ENCODE data around the gene SLC37A3.
"Not testable (repeated sequence)": the region's sequence is repeated elsewhere in the genome, so short reads cannot be mapped to it uniquely, and the experiment has no call there.

The SLC37A3 gene, protein sequence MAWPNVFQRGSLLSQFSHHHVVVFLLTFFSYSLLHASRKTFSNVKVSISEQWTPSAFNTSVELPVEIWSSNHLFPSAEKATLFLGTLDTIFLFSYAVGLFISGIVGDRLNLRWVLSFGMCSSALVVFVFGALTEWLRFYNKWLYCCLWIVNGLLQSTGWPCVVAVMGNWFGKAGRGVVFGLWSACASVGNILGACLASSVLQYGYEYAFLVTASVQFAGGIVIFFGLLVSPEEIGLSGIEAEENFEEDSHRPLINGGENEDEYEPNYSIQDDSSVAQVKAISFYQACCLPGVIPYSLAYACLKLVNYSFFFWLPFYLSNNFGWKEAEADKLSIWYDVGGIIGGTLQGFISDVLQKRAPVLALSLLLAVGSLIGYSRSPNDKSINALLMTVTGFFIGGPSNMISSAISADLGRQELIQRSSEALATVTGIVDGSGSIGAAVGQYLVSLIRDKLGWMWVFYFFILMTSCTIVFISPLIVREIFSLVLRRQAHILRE

DNA sequence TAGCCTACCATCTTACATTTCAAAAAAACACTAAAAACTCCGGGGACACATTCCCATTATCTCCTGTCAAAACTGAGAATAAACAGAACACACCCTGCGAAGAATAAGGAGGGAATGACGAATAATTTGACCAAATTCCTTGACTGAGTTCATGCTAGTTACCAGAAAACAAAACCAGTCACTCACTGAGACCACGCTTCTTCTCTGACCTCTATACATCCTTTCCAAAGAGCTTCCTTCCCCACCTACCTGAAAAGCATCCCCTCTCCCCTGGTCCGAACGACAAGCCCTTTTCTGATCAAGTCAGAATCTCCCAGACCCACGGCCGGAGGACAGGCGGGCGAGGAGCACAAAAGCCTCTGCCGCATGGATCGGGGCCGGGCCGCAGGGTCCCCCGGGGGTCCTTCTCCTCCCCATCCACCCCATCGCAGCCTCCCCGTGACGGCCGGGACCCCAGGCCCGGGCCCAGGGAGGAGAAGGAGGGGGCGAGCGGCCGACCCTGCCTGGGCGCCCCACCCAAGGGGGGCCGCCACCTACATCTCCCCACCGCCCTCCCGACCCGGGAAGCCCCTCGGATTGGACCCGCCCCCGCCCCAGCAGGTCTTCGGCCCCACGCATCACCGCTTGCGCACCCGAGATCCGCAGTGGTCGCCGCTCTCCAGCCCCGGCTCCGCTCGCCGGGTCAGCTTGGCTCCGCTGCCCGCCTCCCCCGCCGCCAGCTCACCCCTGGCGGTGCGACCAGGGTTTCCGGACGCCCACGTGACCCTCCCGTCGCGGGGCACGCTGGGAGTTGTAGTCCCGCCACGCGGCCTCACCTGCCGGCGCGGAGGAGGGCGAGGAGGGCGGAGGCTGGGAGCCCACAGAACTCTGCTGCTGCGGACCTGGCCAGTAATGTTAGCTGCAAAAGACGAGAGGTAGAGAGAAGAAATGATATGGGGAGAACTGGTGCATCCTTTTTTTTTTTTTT lies at the start of gene SLC37A3:
Gene SLC37A3, minus strand, starts transcription at position 747 of the 967 bp plus-strand sequence. CDS start 16,004 bp downstream, outside the sequence.
- Mint-ChIP-seq H3K27me3 (peaks cover 26% of the 10 kb centered on the region), H3K36me3 (ENCODE audit: low read depth) (peaks cover 6% of the 10 kb centered on the region), H3K27ac (peak within 1 kb of the TSS; percentile 80), H3K4me3 (peak within 1 kb of the TSS; percentile 92), H3K4me1 (ENCODE audit: low read depth) (peaks cover 23% of the 10 kb centered on the region), H3K9me3 (no peaks in the 10 kb centered on the region)
- intact Hi-C loops (cut with micrococcal nuclease), result no loop called here

DNA sequence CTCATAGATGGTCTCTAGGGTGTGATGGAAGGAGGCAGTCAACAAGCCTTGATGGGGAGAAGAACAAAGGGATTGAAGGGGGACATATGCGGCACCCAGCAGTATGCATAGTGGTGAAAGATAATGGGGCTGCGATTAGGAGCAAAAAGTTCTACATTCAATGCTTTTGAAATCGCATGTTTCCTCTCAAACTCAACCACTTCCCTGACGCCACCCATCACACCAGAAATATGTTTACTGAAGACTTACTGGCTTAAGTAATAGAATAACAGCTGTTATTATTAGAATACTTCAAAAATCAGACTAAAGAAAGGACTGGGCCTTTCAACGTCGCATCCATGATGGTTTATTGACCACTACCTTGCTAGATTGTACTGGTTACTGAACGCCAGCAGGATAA lies 49.5 kb upstream of the SLC37A3 start:
- Mint-ChIP-seq H3K27me3 (no peaks in the 10 kb centered on the region), H3K27ac (peak overlapping the region; percentile 24), H3K9me3 (no peaks in the 10 kb centered on the region), H3K36me3 (ENCODE audit: low read depth) (peaks cover 23% of the 10 kb centered on the region), H3K4me3 (no peak overlapping the region), H3K4me1 (ENCODE audit: low read depth) (peaks cover 11% of the 10 kb centered on the region)
- intact Hi-C loops (cut with micrococcal nuclease), result no loop called here

DNA sequence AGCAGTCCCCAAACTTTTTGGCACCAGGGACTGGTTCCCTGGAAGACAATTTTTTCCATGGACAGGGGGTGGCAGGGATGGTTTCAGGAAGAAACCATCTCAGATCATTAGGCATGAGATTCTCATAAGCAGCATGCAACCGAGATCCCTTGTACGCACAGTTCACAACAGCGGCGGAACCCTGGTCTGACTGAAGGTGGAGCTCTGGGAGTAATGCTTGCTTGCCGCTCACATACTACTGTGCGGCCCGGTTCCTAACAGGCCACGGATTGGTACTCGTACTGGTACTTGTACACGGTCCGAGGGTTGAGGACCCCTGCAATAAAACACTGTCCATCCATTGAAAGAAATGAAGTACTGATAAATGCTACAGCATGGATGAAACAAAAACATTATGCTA lies 48.1 kb upstream of the SLC37A3 start:
- no peak overlapping the region for H3K27ac Mint-ChIP-seq
- H3K4me1 Mint-ChIP-seq (ENCODE audit: low read depth), result peaks cover 6% of the 10 kb centered on the region
- H3K36me3 Mint-ChIP-seq (ENCODE audit: low read depth), result peaks cover 10% of the 10 kb centered on the region

DNA sequence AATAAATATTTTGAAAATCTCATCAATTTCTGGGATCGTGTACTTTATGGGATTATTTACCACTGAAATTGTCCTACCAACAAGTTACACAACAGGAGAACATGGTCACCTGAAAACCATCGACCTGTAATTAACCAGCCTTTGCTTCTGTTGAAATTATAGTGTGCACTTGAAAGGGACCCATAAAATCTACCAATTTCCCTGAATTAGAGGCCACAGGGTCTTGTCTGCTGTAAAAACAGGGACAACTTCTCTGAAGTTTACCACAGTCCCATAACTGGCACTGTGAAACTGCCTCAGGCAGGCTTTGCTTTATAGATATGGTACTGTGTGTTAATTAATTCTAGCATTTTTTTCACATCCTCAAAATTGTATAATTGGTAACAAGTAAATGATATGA lies 43.2 kb upstream of the SLC37A3 start:
- no peak overlapping the region for H3K4me3 Mint-ChIP-seq
- no peak overlapping the region for H3K27ac Mint-ChIP-seq
- intact Hi-C loops (cut with micrococcal nuclease), result no loop called here
- H3K27me3 Mint-ChIP-seq, result peaks cover 6% of the 10 kb centered on the region
- H3K36me3 Mint-ChIP-seq (ENCODE audit: low read depth), result peaks cover 5% of the 10 kb centered on the region
- no peaks in the 10 kb centered on the region for H3K4me1 Mint-ChIP-seq (ENCODE audit: low read depth)
- no peaks in the 10 kb centered on the region for H3K9me3 Mint-ChIP-seq

More for the DNA sequence above, 48.1 kb upstream of the SLC37A3 start:
- H3K27me3 Mint-ChIP-seq, result no peaks in the 10 kb centered on the region
- H3K9me3 Mint-ChIP-seq, result no peaks in the 10 kb centered on the region
- no peak overlapping the region for H3K4me3 Mint-ChIP-seq
- intact Hi-C loops (cut with micrococcal nuclease), result no loop called here

DNA sequence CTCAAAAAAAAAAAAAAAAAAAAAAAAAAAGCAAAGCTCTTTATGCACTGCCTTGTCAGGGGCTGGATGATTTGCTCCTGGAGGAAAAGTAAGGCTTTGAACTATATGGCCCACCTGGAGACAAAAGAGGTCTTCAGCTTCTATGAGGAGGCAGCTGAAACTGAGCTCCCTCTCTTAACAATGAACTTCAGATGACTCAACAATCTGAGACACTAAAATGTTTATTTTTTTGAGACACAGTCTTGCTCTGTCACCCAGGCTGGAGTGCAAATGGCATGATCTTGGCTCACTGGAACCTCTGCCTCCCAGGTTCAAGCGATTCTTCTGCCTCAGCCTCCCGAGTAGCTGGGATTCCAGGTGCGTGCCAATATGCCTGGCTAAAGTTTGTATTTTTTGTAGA lies 42.3 kb upstream of the SLC37A3 start:
- Mint-ChIP-seq H3K9me3 (no peaks in the 10 kb centered on the region), H3K27ac (no peak overlapping the region), H3K4me3 (no peak overlapping the region), H3K27me3 (peaks cover 13% of the 10 kb centered on the region), H3K36me3 (ENCODE audit: low read depth) (peaks cover 5% of the 10 kb centered on the region), H3K4me1 (ENCODE audit: low read depth) (no peaks in the 10 kb centered on the region)
- intact Hi-C loops (cut with micrococcal nuclease), result no loop called here

DNA sequence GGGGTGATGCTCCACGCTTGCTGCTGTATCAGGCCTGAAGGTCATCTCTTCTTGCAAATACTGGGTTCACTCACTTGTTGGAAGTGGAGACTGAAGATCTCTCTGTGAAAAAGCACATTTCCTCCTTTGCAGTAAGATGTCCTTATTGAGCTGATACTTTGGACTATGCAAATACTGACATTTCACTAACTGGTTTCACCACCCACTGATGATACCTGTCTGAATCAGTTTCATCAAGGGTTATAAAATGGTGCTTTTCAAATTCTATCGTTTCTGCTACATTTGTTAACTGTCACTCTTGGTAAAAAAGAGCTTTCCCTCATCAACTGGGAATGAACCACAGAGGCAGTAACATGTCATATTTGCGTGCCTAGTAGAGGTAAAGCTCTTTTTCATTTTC lies 41.0 kb upstream of the SLC37A3 start:
- Mint-ChIP-seq H3K27ac (no peak overlapping the region), H3K36me3 (ENCODE audit: low read depth) (no peaks in the 10 kb centered on the region)
- intact Hi-C loops (cut with micrococcal nuclease), result no loop called here

DNA sequence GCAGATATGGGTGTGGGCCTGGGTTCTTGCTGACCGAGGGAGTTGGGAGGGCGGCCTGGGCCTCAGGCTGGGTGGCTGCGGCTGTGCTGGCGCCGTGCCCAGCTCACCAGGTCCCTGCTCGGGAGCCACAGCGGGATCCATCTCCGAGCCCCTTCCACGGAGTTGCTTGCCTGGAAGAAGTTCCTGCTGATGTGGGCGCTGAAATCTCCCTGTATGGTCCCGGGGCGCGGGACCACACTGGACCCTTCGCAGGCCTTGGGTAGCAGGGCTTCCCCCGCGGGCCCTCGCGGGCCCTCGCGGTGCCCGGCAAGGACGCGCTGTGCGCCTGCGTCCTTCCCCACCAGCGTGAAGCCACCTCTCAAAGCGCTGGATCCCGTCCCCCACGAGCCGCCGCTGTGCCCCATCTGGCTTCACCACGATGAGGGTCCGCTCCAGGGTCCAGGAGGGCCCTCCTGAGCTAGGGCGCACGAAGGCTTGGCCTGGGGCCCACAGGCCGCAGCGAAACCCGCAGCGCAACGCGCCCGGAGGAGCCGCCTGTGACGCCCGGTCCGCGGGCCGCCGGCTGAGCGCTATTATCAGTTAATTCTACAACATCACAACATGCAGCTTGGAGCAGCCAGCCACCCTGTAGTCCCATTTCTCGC lies 37.0 kb upstream of the SLC37A3 start:
- no peak overlapping the region for H3K27ac Mint-ChIP-seq
- H3K36me3 Mint-ChIP-seq (ENCODE audit: low read depth), result no peaks in the 10 kb centered on the region
- intact Hi-C loops (cut with micrococcal nuclease), result no loop called here
- H3K27me3 Mint-ChIP-seq, result peaks cover 26% of the 10 kb centered on the region
- no peaks in the 10 kb centered on the region for H3K9me3 Mint-ChIP-seq
- no peak overlapping the region for H3K4me3 Mint-ChIP-seq
- no peaks in the 10 kb centered on the region for H3K4me1 Mint-ChIP-seq (ENCODE audit: low read depth)

More for the DNA sequence above, 41.0 kb upstream of the SLC37A3 start:
- Mint-ChIP-seq H3K27me3 (peaks cover 22% of the 10 kb centered on the region), H3K4me3 (no peak overlapping the region), H3K4me1 (ENCODE audit: low read depth) (no peaks in the 10 kb centered on the region), H3K9me3 (no peaks in the 10 kb centered on the region)

DNA sequence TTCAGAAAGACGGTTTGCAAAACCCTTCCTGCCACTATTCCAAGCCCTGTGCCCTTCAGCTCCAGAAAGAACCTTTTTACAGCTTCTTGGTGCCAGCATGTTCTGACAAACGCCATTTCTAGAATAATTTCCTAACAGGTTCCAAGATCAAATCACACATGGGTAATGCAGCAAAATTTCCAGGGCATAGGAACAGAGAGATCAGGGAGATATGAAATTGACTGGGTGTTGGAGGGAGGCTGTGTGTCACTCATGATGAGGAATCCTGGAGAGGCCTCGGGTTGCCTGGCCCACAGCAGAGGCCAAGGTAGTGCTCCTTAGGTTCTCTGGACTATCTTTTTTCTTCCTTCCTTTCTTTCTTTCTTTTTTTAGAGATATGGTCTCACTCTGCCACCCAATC lies 35.1 kb upstream of the SLC37A3 start:
- Mint-ChIP-seq H3K4me1 (ENCODE audit: low read depth) (peaks cover 4% of the 10 kb centered on the region), H3K36me3 (ENCODE audit: low read depth) (no peaks in the 10 kb centered on the region), H3K27me3 (peaks cover 33% of the 10 kb centered on the region), H3K27ac (no peak overlapping the region), H3K4me3 (no peak overlapping the region), H3K9me3 (no peaks in the 10 kb centered on the region)
- intact Hi-C loops (cut with micrococcal nuclease), result no loop called here

DNA sequence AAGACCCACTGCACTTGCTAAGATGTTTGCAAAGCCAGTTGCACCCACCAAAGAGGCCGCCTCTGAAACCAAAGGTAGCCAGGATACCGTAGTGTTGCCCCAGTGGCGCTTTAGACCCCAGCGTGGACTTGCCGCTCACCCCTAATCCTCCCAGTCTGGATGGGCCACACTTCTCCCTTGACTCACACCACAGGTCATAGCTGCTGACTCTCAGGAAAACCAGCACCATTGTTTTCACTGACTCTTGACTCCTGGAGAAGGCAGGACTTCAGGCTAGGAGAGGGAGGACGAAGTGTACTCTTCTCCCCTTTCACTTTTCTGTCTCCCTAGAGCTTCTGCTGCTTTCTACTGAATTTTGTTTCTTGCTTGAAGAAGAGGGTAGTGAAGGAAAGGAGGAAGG lies 27.8 kb upstream of the SLC37A3 start:
- Mint-ChIP-seq H3K27ac (no peak overlapping the region), H3K4me3 (no peak overlapping the region), H3K9me3 (no peaks in the 10 kb centered on the region), H3K27me3 (peaks cover 24% of the 10 kb centered on the region), H3K36me3 (ENCODE audit: low read depth) (no peaks in the 10 kb centered on the region), H3K4me1 (ENCODE audit: low read depth) (peaks cover 5% of the 10 kb centered on the region)
- intact Hi-C loops (cut with micrococcal nuclease), result no loop called here

DNA sequence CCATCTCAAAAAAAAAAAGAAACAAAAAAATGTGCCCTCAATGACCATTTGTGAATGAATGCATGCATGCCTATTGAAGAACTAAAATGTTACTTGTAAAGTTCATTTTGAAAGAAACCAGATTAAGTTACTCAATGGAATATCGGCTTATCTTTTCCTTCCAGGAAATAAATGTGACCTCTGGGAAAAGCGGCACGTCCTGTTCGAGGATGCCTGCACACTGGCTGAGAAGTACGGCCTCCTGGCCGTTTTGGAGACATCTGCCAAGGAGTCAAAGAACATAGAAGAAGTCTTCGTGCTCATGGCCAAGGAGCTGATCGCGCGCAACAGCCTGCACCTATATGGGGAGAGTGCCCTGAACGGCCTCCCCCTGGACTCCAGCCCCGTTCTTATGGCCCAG lies 27.4 kb upstream of the SLC37A3 start:
- Mint-ChIP-seq H3K4me1 (ENCODE audit: low read depth) (peaks cover 5% of the 10 kb centered on the region), H3K27me3 (peaks cover 22% of the 10 kb centered on the region), H3K4me3 (no peak overlapping the region), H3K36me3 (ENCODE audit: low read depth) (no peaks in the 10 kb centered on the region), H3K9me3 (no peaks in the 10 kb centered on the region), H3K27ac (no peak overlapping the region)
- intact Hi-C loops (cut with micrococcal nuclease), result no loop called here

DNA sequence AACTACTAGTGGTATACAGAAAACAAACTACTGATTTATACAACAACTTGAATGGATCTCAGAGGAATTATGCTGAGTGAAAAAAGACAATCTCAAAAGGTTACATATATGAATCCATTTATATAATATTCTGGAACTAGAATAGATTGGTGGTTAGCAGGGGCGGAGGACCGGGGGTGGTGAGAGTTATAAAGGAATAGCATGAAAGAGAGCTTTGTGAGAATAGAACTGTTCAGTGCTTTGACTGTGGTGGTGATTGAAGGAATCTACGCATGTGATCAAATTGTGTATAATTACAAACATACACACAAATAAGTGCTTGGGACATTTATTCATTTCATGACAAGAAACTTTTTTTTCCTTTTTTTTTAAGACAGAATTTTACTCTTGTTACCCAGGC lies 25.2 kb upstream of the SLC37A3 start:
- no peaks in the 10 kb centered on the region for H3K36me3 Mint-ChIP-seq (ENCODE audit: low read depth)
- intact Hi-C loops (cut with micrococcal nuclease), result no loop called here

DNA sequence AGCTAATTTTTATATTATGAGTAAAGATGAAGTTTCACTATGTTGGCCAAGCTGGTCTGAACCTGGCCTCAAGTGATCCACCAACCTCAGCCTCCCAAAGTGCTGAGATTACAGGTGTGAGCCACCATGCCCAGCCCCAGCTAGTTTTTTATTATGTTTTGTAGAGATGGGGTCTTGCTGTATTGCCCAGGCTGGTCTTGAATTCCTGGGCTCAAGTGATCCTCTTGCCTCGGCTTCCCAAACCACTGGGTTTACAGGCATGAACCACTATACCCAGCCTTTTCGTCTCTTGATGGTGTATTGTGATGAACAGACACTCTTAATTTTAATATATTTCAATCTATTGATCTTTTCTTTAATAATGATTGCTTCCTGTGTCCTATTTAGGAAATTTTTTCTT lies 23.2 kb upstream of the SLC37A3 start:
- peaks cover 21% of the 10 kb centered on the region for H3K27me3 Mint-ChIP-seq
- intact Hi-C loops (cut with micrococcal nuclease), result no loop called here
- no peaks in the 10 kb centered on the region for H3K4me1 Mint-ChIP-seq (ENCODE audit: low read depth)
- H3K9me3 Mint-ChIP-seq, result no peaks in the 10 kb centered on the region
- H3K27ac Mint-ChIP-seq, result no peak overlapping the region
- H3K4me3 Mint-ChIP-seq, result no peak overlapping the region
- H3K36me3 Mint-ChIP-seq (ENCODE audit: low read depth), result no peaks in the 10 kb centered on the region

More for the DNA sequence above, 25.2 kb upstream of the SLC37A3 start:
- H3K9me3 Mint-ChIP-seq, result no peaks in the 10 kb centered on the region
- H3K4me3 Mint-ChIP-seq, result no peak overlapping the region
- H3K4me1 Mint-ChIP-seq (ENCODE audit: low read depth), result peaks cover 3% of the 10 kb centered on the region
- no peak overlapping the region for H3K27ac Mint-ChIP-seq
- peaks cover 19% of the 10 kb centered on the region for H3K27me3 Mint-ChIP-seq

DNA sequence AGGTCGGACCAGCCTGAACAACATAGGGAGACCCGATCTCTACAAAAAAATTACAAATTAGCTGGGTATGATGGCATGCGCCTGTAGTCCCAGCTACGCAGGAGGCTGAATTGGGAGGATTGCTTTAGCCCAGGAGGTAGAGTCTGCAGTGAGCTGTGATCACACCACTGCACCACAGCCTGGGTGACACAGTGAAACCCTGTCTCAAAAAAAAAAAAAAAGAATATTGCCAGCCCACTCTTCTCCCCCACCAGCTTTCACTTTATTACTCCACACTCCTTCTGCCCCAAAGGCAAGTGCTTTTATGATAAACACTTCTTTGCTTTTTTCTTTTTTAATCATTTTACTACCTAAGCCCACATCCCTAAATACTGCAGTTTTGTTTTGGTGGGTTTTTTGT lies 20.3 kb upstream of the SLC37A3 start:
- H3K36me3 Mint-ChIP-seq (ENCODE audit: low read depth), result no peaks in the 10 kb centered on the region
- H3K9me3 Mint-ChIP-seq, result no peaks in the 10 kb centered on the region
- intact Hi-C loops (cut with micrococcal nuclease), result no loop called here
- peaks cover 30% of the 10 kb centered on the region for H3K27me3 Mint-ChIP-seq
- no peak overlapping the region for H3K4me3 Mint-ChIP-seq
- H3K4me1 Mint-ChIP-seq (ENCODE audit: low read depth), result no peaks in the 10 kb centered on the region
- H3K27ac Mint-ChIP-seq, result no peak overlapping the region

DNA sequence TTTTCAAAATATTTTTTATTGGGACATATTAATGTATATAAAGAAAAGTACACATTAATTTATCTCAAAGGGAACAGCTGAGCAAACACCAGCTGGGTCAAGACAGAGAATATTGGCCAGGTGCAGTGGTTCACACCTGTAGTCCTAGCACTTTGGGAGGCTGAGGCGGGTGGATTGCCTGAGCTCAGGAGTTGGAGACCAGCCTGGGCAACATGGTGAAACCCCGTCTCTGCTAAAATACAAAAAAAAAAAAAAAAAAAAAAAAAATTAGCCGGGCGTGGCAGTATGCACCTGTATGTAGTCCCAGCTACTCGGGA lies 19.8 kb upstream of the SLC37A3 start:
- H3K4me3 Mint-ChIP-seq; H3K27ac Mint-ChIP-seq; intact Hi-C loops (cut with micrococcal nuclease); H3K9me3 Mint-ChIP-seq; H3K36me3 Mint-ChIP-seq (ENCODE audit: low read depth); H3K4me1 Mint-ChIP-seq (ENCODE audit: low read depth): not testable (repeated sequence)
- peaks cover 30% of the 10 kb centered on the region for H3K27me3 Mint-ChIP-seq
